PC-3 (cell line): ENCODE measurements around the gene NCSTN. TPM values are rescaled to one million over a fixed set of nuclear protein-coding genes. Genes with fewer than 3 reads are reported as not detected.

ENCODE experiments used
- ATAC-seq: fragments of 200-7000 bp; cut with Tn5 transposase; 2 replicates; pipeline ENCODE4 v1.9.1; 2020; ENCODE audit warnings: mild to moderate bottlenecking, moderate library complexity
- BruUV-seq: library from RNA; stranded (reverse); fragments of 400-500 nt; replicated peaks from 2 replicates; lab custom pipeline; 2021; lab: Mats Ljungman, UMichigan
- CTCF ChIA-PET: fragments of 300-600 bp; sonication (Branson Sonifier 250); formaldehyde crosslinking; loops from one replicate; lab custom pipeline; 2022; ENCODE audit warnings: antibody characterized with exemption; lab: Charles Lee
- POLR2A ChIA-PET: fragments of 300-600 bp; sonication (Branson Sonifier 250); formaldehyde crosslinking; loops from one replicate; lab custom pipeline; 2022; ENCODE audit warnings: antibody characterized with exemption; ENCODE audit not compliant: unreplicated experiment; lab: Charles Lee
- DNase-seq: peaks from one replicate; pipeline ENCODE4 v3.0.0-alpha.2; 2015
- H2AFZ ChIP-seq: fragments of 300-600 bp; sonication (generic); 2 replicates; pipeline ENCODE4 v1.6.0; 2016; ENCODE audit warnings: antibody characterized with exemption, low read length
- H3F3A ChIP-seq: fragments of 300-600 bp; sonication (generic); one replicate; pipeline ENCODE4 v1.6.0; 2017; ENCODE audit warnings: antibody characterized with exemption, low read length, control low read depth, mild to moderate bottlenecking; ENCODE audit not compliant: unreplicated experiment
- H3K27ac ChIP-seq: fragments of 300-600 bp; sonication (generic); 2 replicates; pipeline ENCODE4 v1.5.1; 2016; ENCODE audit warnings: mild to moderate bottlenecking, low read length
- H3K27me3 ChIP-seq: fragments of 300-600 bp; sonication (generic); 2 replicates; pipeline ENCODE4 v1.6.1; 2016; ENCODE audit warnings: low read length, mixed read lengths
- H3K36me3 ChIP-seq: fragments of 300-600 bp; sonication (generic); 2 replicates; pipeline ENCODE4 v1.6.1; 2016; ENCODE audit warnings: low read depth, mixed run types, low read length, mixed read lengths
- H3K4me1 ChIP-seq: fragments of 300-600 bp; sonication (generic); 2 replicates; pipeline ENCODE4 v1.5.1; 2016; ENCODE audit warnings: low read length; ENCODE audit not compliant: insufficient read depth
- H3K4me2 ChIP-seq: fragments of 300-600 bp; sonication (generic); 2 replicates; pipeline ENCODE4 v1.6.0; 2016; ENCODE audit warnings: low read length
- H3K4me3 ChIP-seq: fragments of 300-600 bp; sonication (generic); 2 replicates; pipeline ENCODE4 v1.5.1; 2016; ENCODE audit warnings: mild to moderate bottlenecking, low read length, mixed read lengths
- H3K79me2 ChIP-seq: fragments of 300-600 bp; sonication (generic); 2 replicates; pipeline ENCODE4 v1.6.1; 2017; ENCODE audit warnings: low read length, mixed read lengths
- H3K9ac ChIP-seq: fragments of 300-600 bp; sonication (generic); 2 replicates; pipeline ENCODE4 v1.6.0; 2016; ENCODE audit warnings: mild to moderate bottlenecking, low read length
- H3K9me2 ChIP-seq: fragments of 300-600 bp; sonication (generic); replicated peaks from 2 replicates; pipeline ENCODE4 v1.6.1; 2016; ENCODE audit warnings: mixed run types, low read length, mixed read lengths
- H3K9me3 ChIP-seq: fragments of 300-600 bp; sonication (generic); 2 replicates; pipeline ENCODE4 v1.6.1; 2016; ENCODE audit warnings: low read length, mixed read lengths
- H4K20me1 ChIP-seq: fragments of 300-600 bp; sonication (generic); 2 replicates; pipeline ENCODE4 v1.6.1; 2016; ENCODE audit warnings: low read length, mixed read lengths
- EZH2 ChIP-seq: fragments of 300-600 bp; sonication (generic); IDR thresholded peaks from one replicate; pipeline ENCODE4 v1.6.1; 2017; ENCODE audit warnings: antibody characterized with exemption, mild to moderate bottlenecking, low read length; ENCODE audit not compliant: unreplicated experiment
- EZH2phosphoT487 ChIP-seq: fragments of 300-600 bp; sonication (generic); IDR thresholded peaks from 2 replicates; pipeline ENCODE4 v1.6.1; 2018; ENCODE audit warnings: mild to moderate bottlenecking, antibody characterized with exemption, low read length, borderline replicate concordance
- intact Hi-C: fragments of 100-400 bp; cut with micrococcal nuclease; formaldehyde crosslinking; loops from 2 replicates; pipeline ENCODE4 v1.9.0; 2023
- total RNA-seq: library from RNA; depleted of rRNA; stranded (reverse); fragments of >200 nt; gene quantifications from 2 replicates; pipeline ENCODE4 v1.2.3, GENCODE V29; 2014
- TF ChIP-seq, protein P1 (sequence below): fragments of 300-600 bp; sonication (generic); conservative IDR thresholded peaks from 2 replicates; pipeline ENCODE4 v1.5.1; 2017; ENCODE audit warnings: antibody characterized with exemption, low read depth, mild to moderate bottlenecking, low read length

The NCSTN gene
- total RNA-seq, 1 experiment from 2014 or later, result 49.6 TPM

DNA sequence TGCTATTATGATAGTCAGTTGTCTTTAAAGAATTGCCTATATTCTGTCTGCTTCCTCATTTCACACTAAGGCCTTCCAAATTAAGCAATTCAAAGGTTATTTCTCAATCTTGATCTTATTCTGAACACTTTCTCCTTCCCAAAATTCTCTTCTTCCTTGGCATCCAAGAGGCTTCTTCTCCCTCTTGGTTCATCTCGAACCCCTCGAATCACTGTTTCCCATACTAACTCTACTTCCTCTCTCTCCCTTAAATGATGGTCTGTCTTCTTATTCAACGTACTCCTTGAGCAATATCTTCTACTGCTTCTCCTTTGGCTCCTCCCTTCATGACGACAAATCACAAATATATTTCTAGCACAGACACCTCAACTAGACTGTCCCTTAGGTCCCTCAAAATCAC lies 4.6 kb upstream of the NCSTN start:
- ChIA-PET POLR2A (no interaction called here), CTCF (no interaction called here)
- Histone ChIP-seq H3K27ac (no peak overlapping the region), H4K20me1 (peaks cover 23% of the 10 kb centered on the region), H3F3A (no peaks in the 10 kb centered on the region), H3K9me3 (no peaks in the 10 kb centered on the region), H3K4me2 (no peak overlapping the region), H3K27me3 (no peaks in the 10 kb centered on the region), H3K9ac (no peak overlapping the region), H3K9me2 (no peaks in the 10 kb centered on the region), H3K4me1 (peaks cover 14% of the 10 kb centered on the region), H2AFZ (no peak overlapping the region), H3K4me3 (no peak overlapping the region), H3K79me2 (peaks cover 65% of the 10 kb centered on the region), H3K36me3 (peaks cover 52% of the 10 kb centered on the region)
- intact Hi-C loops, result no loop called here
- BruUV-seq, result no TSS peak
- no peak for TF ChIP-seq EZH2
- no peak for TF ChIP-seq EZH2phosphoT487
- DNase-seq (no peak), ATAC-seq (no peak)

DNA sequence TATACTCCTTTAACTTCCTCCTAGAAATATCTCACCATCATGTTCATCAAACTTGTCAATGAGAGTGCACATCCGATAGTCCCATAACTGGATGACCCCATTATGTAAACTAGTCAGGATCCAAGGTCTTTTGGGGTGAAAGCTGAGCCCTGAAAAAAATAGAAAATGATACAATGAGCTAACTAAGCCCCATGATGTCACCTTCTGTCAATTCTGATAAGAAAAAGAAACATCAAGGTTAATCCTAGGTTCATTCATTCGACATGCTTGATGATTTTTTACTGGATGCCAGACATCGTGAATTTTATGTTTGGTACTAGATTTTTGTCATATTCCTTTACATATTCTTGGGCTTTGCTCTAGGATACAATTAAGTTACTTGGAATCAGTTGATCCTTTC lies 3.0 kb upstream of the NCSTN start:
- H2AFZ ChIP-seq, result no peak overlapping the region
- no TSS peak for BruUV-seq
- H3K27ac ChIP-seq, result no peak overlapping the region
- no peak overlapping the region for H3K4me2 ChIP-seq
- peaks cover 80% of the 10 kb centered on the region for H3K79me2 ChIP-seq
- H4K20me1 ChIP-seq, result peaks cover 23% of the 10 kb centered on the region
- TF ChIP-seq EZH2phosphoT487 (no peak), EZH2 (no peak)
- TF ChIP-seq, protein P1, sequence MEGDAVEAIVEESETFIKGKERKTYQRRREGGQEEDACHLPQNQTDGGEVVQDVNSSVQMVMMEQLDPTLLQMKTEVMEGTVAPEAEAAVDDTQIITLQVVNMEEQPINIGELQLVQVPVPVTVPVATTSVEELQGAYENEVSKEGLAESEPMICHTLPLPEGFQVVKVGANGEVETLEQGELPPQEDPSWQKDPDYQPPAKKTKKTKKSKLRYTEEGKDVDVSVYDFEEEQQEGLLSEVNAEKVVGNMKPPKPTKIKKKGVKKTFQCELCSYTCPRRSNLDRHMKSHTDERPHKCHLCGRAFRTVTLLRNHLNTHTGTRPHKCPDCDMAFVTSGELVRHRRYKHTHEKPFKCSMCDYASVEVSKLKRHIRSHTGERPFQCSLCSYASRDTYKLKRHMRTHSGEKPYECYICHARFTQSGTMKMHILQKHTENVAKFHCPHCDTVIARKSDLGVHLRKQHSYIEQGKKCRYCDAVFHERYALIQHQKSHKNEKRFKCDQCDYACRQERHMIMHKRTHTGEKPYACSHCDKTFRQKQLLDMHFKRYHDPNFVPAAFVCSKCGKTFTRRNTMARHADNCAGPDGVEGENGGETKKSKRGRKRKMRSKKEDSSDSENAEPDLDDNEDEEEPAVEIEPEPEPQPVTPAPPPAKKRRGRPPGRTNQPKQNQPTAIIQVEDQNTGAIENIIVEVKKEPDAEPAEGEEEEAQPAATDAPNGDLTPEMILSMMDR, result no peak
- H3K36me3 ChIP-seq, result peaks cover 39% of the 10 kb centered on the region
- no peaks in the 10 kb centered on the region for H3K9me2 ChIP-seq
- ATAC-seq (no peak), DNase-seq (no peak)
- H3K9me3 ChIP-seq, result no peaks in the 10 kb centered on the region
- ChIA-PET POLR2A (no interaction called here), CTCF (interaction anchor here (1.1 kb wide), 1 partner anchor 49 kb away, joined by 3 read pairs; no protein-coding TSS in a partner anchor)
- no peak overlapping the region for H3K9ac ChIP-seq
- peaks cover 21% of the 10 kb centered on the region for H3K4me1 ChIP-seq
- no peaks in the 10 kb centered on the region for H3K27me3 ChIP-seq
- intact Hi-C loops, result no loop called here
- no peaks in the 10 kb centered on the region for H3F3A ChIP-seq
- no peak overlapping the region for H3K4me3 ChIP-seq

DNA sequence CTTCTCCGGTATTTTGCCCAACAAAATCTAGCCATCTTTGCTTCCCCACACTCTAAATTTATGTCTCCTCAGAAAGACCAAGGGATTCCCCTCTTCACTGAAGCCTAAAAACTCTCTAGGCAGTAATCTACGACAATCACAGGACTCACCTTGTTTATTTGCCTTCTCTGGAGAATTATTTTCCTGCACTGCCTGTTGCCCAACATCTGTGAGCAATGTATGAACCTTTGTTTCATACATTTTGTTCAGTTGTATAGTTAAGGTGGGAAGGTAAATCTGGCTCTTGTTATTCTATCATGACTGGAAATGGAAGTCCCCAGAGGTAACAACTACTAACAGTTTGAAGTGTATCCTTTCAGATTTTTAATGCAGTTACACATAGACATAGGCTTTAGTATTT lies 2.3 kb upstream of the NCSTN start:
- Histone ChIP-seq H4K20me1 (peaks cover 23% of the 10 kb centered on the region), H3K4me1 (peaks cover 21% of the 10 kb centered on the region), H3K4me3 (peak overlapping the region; percentile 86; the same call in 1 of the 2 replicates), H3K4me2 (peak overlapping the region; percentile 89), H3K27ac (no peak overlapping the region), H3F3A (no peaks in the 10 kb centered on the region), H3K36me3 (peaks cover 38% of the 10 kb centered on the region), H3K27me3 (no peaks in the 10 kb centered on the region), H2AFZ (no peak overlapping the region), H3K79me2 (peaks cover 80% of the 10 kb centered on the region), H3K9me2 (no peaks in the 10 kb centered on the region), H3K9me3 (no peaks in the 10 kb centered on the region), H3K9ac (no peak overlapping the region)
- no peak for ATAC-seq
- no TSS peak for BruUV-seq
- intact Hi-C loops, result no loop called here
- ChIA-PET CTCF (no interaction called here), POLR2A (no interaction called here)
- DNase-seq, result no peak
- TF ChIP-seq EZH2 (no peak), EZH2phosphoT487 (no peak)
- TF ChIP-seq, protein P1, result no peak
